Measurements from ENCODE around the gene SAMD8. TPM values are rescaled to one million over a fixed set of nuclear protein-coding genes. Genes with fewer than 3 reads are reported as not detected.
"Not testable (repeated sequence)": the region's sequence is repeated elsewhere in the genome, so short reads cannot be mapped to it uniquely, and the experiment has no call there.

Gene SAMD8
- total and polyA plus RNA-seq, 7 donors = 10.8 to 44.2 (median 35.1) TPM

DNA sequence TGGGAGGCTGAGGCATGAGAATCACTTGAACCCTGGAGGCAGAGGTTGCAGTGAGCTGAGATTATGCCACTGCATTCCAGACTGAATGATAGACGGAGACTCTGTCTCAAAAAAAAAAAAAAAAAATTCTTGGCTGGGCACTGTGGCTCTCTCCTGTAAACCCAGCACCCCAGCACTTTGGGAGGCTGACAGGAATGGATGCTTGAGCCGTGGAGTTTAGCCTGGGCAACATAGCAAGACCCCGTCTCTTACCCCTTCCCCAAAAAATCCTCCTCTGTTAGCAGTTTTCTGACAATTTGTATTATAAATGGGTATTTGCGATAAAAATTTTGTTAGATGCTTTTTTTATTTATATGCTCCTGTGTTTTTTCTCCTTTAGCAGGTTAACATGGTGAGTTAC lies 11.0 kb downstream of the SAMD8 start:
- ATAC-seq = peak in 3 of 4 donors; percentile 23 to 45 (median 25)
- no peak overlapping the region for H3K4me3 ChIP-seq
- no peaks in the 10 kb centered on the region for H3K27me3 ChIP-seq (ENCODE audit: insufficient read depth in 3 of 3, low read length in 2 of 3)
- WGBS, 3 donors = 71 to 81% (median 77%) methylated on average over 4 of the region's 4 CpGs
- TF ChIP-seq, protein P1, sequence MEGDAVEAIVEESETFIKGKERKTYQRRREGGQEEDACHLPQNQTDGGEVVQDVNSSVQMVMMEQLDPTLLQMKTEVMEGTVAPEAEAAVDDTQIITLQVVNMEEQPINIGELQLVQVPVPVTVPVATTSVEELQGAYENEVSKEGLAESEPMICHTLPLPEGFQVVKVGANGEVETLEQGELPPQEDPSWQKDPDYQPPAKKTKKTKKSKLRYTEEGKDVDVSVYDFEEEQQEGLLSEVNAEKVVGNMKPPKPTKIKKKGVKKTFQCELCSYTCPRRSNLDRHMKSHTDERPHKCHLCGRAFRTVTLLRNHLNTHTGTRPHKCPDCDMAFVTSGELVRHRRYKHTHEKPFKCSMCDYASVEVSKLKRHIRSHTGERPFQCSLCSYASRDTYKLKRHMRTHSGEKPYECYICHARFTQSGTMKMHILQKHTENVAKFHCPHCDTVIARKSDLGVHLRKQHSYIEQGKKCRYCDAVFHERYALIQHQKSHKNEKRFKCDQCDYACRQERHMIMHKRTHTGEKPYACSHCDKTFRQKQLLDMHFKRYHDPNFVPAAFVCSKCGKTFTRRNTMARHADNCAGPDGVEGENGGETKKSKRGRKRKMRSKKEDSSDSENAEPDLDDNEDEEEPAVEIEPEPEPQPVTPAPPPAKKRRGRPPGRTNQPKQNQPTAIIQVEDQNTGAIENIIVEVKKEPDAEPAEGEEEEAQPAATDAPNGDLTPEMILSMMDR (IDR thresholded peaks at IDR 0.05) = no peak
- H3K27ac ChIP-seq = peak overlapping the region; percentile 77
- peaks cover 0 to 23% of the 10 kb centered on the region in 2 donors for H3K36me3 ChIP-seq (ENCODE audit: insufficient read depth in 1 of 2, low read depth in 1 of 2)
- DNase-seq = no peak
- intact Hi-C loops (cut with DNase I) = loop anchor here in 1 of 2 donors (5.0 kb wide), 1 partner anchor 40 kb away; no protein-coding TSS in a partner anchor
- peaks cover 70% of the 10 kb centered on the region for H3K4me1 ChIP-seq
- H3K9me3 ChIP-seq = no peaks in the 10 kb centered on the region

DNA sequence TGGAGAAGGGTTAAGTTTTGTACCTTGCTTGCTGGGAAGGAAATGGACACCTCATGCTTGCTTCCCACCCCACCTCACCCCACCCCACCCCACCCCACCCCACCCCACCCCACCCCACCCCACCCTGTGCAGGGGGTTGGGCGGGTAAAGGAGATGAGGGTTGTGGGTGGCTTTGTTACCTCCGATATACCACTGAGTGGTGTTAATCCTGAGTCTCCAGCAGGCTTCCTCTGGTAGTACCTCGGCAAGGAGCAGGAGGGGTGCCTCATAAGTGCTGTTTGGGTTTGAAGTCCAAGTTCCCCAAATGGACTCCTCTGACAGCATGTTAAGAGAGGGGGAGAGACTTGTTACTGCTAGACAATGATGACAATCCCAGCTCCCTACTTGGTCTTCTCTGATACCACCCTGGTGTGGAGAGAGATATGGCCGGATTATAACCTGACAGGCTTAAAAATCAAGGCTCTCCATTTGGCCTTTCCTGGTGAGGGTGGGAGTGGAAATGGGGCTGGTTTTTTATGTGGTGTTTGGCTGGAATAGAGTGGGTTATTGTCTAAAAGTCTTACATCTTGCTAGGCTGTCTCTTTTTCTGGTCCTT lies 11.7 kb downstream of the SAMD8 start:
- Histone ChIP-seq H3K4me3 (no peak overlapping the region), H3K27me3 (ENCODE audit: insufficient read depth in 3 of 3, low read length in 2 of 3) (no peaks in the 10 kb centered on the region), H3K4me1 (peaks cover 68% of the 10 kb centered on the region), H3K27ac (peak overlapping the region; percentile 44), H3K36me3 (ENCODE audit: insufficient read depth in 1 of 2, low read depth in 1 of 2) (peaks cover 0 to 23% of the 10 kb centered on the region in 2 donors), H3K9me3 (no peaks in the 10 kb centered on the region)
- intact Hi-C loops (cut with DNase I) = loop anchor here in 1 of 2 donors (5.0 kb wide), 1 partner anchor 39 kb away; no protein-coding TSS in a partner anchor
- ATAC-seq (peak in 1 of 4 donors; percentile 15), DNase-seq (no peak)
- TF ChIP-seq, protein P1 (IDR thresholded peaks at IDR 0.05) = no peak
- 77 to 84% (median 84%) methylated on average over 4 of the region's 4 CpGs for WGBS, 3 donors

DNA sequence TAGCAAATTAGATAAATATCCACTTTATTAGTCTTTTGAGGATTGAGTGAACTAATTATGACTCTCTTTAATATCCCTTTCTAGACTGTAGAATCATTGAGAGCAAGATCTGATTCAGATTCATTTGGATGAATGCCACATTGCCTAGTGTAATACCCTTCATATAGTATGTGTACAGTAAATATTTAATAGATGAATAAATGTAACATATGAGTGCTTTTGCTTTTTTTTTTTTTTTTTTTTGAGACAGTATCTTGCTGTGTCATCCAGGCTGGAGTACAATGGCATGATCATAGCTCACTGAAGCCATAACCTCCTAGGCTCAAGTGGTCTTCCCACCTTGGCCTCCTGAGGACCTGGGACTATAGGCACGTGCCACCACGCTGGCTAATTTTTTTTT lies 14.8 kb downstream of the SAMD8 start:
- DNase-seq = no peak
- intact Hi-C loops (cut with DNase I) = loop anchor here in 1 of 2 donors (5.0 kb wide), 1 partner anchor 51 kb away; no protein-coding TSS in a partner anchor
- Histone ChIP-seq H3K4me1 (peaks cover 61% of the 10 kb centered on the region), H3K4me3 (no peak overlapping the region), H3K27me3 (ENCODE audit: insufficient read depth in 3 of 3, low read length in 2 of 3) (no peaks in the 10 kb centered on the region), H3K27ac (no peak overlapping the region), H3K9me3 (no peaks in the 10 kb centered on the region), H3K36me3 (ENCODE audit: insufficient read depth in 1 of 2, low read depth in 1 of 2) (peaks cover 0 to 23% of the 10 kb centered on the region in 2 donors)
- TF ChIP-seq, protein P1 (IDR thresholded peaks at IDR 0.05) = no peak
- ATAC-seq = no peak
- 94 to 100% (median 94%) methylated on average over 2 of the region's 2 CpGs for WGBS, 3 donors

DNA sequence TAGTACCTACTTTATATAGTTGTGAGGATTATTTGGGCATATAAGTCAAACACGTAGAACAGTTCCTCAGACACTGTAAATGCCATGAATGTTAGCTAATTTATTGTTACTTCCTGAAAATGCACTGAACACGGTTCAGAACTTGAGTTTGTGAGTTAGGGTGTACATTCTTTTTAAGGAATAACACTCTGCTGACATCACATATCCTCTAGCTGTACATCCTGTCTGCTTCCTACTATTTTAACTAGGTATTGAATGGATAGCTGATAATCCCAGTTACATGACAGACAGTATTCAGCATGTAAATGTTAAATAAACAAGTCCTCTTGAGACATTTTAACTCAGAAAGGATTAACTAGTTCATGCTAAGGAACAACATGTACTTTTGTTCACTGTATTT lies 16.0 kb downstream of the SAMD8 start:
- TF ChIP-seq, protein P1 (IDR thresholded peaks at IDR 0.05) = no peak
- peaks cover 61% of the 10 kb centered on the region for H3K4me1 ChIP-seq
- H3K9me3 ChIP-seq = no peaks in the 10 kb centered on the region
- no peaks in the 10 kb centered on the region for H3K27me3 ChIP-seq (ENCODE audit: insufficient read depth in 3 of 3, low read length in 2 of 3)
- intact Hi-C loops (cut with DNase I) = loop anchor here in 1 of 2 donors (5.0 kb wide), 1 partner anchor 50 kb away; no protein-coding TSS in a partner anchor
- DNase-seq = no peak
- H3K27ac ChIP-seq = peak overlapping the region; percentile 7
- ATAC-seq = peak in 1 of 4 donors; percentile 16
- WGBS, 3 donors = 44 to 64% (median 61%) methylated on average over 2 of the region's 2 CpGs
- no peak overlapping the region for H3K4me3 ChIP-seq
- peaks cover 0 to 23% of the 10 kb centered on the region in 2 donors for H3K36me3 ChIP-seq (ENCODE audit: insufficient read depth in 1 of 2, low read depth in 1 of 2)

DNA sequence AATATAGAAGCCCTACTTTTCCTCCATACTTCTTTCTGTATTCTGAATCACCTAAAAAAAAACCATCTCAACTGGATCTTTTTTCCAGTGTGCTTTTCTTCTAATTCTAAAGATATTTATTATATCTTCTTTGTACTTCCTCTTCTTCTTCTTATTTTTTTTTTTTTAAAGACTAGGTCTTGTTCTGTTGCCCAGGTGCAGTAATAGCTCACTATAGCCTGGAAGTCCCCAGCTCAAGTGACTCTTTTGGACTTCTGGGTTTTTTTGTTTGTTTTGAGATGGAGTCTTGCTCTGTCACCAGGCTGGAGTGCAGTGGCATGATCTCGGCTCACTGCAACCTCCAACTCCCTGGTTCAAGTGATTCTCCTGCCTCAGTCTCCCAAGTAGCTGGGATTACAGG lies 17.5 kb downstream of the SAMD8 start:
- not testable (repeated sequence) for H3K4me3 ChIP-seq; DNase-seq; H3K27me3 ChIP-seq (ENCODE audit: insufficient read depth in 3 of 3, low read length in 2 of 3); H3K27ac ChIP-seq; ATAC-seq; H3K9me3 ChIP-seq
- Histone ChIP-seq H3K36me3 (ENCODE audit: insufficient read depth in 1 of 2, low read depth in 1 of 2) (peaks cover 0 to 19% of the 10 kb centered on the region in 2 donors), H3K4me1 (peaks cover 59% of the 10 kb centered on the region)
- intact Hi-C loops (cut with DNase I) = loop anchor here in 1 of 2 donors (5.0 kb wide), 1 partner anchor 48 kb away; no protein-coding TSS in a partner anchor
- 90 to 94% (median 94%) methylated on average over 1 of the region's 1 CpG for WGBS, 3 donors
